HL-60 (cell line): ENCODE results near the gene MAPK1.

Experiments used
- DNase-seq, 2 experiments: peaks; one replicate each; pipeline ENCODE4 v3.0.0-alpha.2; 2010 to 2020; ENCODE audit warnings: low read depth in 1 of 2, low spot score in 1 of 2
- H3K27ac ChIP-seq: fragments of 250-450 bp; sonication (Bioruptor Pico); replicated peaks from 2 replicates; pipeline ENCODE4 v1.5.1; 2020; ENCODE audit warnings: mild to moderate bottlenecking, moderate library complexity
- H3K27me3 ChIP-seq: fragments of 250-450 bp; sonication (Bioruptor Pico); 2 replicates; pipeline ENCODE4 v1.5.1; 2021; ENCODE audit warnings: mild to moderate bottlenecking, moderate library complexity; ENCODE audit not compliant: insufficient read depth, poor library complexity, severe bottlenecking
- H3K4me3 ChIP-seq: replicated peaks from 2 replicates; pipeline ENCODE4 v1.5.1; 2011; ENCODE audit warnings: mild to moderate bottlenecking, control low read depth, low read length; ENCODE audit not compliant: insufficient read depth
- CTCF ChIP-seq: IDR thresholded peaks from one replicate; pipeline ENCODE4 v1.5.1; 2011; ENCODE audit warnings: low read length, control low read depth, inconsistent platforms; ENCODE audit not compliant: insufficient read depth
- GABPA ChIP-seq: IDR thresholded peaks from 2 replicates; pipeline ENCODE4 v1.6.1; 2012; ENCODE audit warnings: low read depth
- POLR2AphosphoS5 ChIP-seq: IDR thresholded peaks from 2 replicates; pipeline ENCODE4 v1.6.1; 2012; ENCODE audit warnings: low read depth
- REST ChIP-seq: IDR thresholded peaks from 2 replicates; pipeline ENCODE4 v1.6.1; 2012; ENCODE audit warnings: low read depth; ENCODE audit not compliant: insufficient replicate concordance
- SPI1 ChIP-seq: IDR thresholded peaks from 2 replicates; pipeline ENCODE4 v1.6.1; 2012; ENCODE audit warnings: low read depth, mild to moderate bottlenecking, borderline replicate concordance

Gene MAPK1

GRCh38 chr22:21824445-21824912, 43.0 kb downstream of the MAPK1 start:
- TF ChIP-seq POLR2AphosphoS5 (no peak), CTCF (no peak), REST (no peak), SPI1 (no peak), GABPA (no peak)
- Histone ChIP-seq H3K4me3 (no peak overlapping the region), H3K27ac (no peak overlapping the region), H3K27me3 (no peaks in the 10 kb centered on the region)
- DNase-seq, result no peak

GRCh38 chr22:21823740-21824444, 43.6 kb downstream of the MAPK1 start:
- TF ChIP-seq CTCF (no peak), REST (no peak), GABPA (no peak), POLR2AphosphoS5 (no peak), SPI1 (no peak)
- H3K27ac ChIP-seq, result no peak overlapping the region
- no peak overlapping the region for H3K4me3 ChIP-seq
- no peak for DNase-seq
- H3K27me3 ChIP-seq, result no peaks in the 10 kb centered on the region

GRCh38 chr22:21819183-21819770, 48.2 kb downstream of the MAPK1 start:
- TF ChIP-seq GABPA (no peak), SPI1 (no peak), REST (no peak), CTCF (no peak), POLR2AphosphoS5 (no peak)
- Histone ChIP-seq H3K27me3 (no peaks in the 10 kb centered on the region), H3K4me3 (no peak overlapping the region), H3K27ac (peak overlapping the region; percentile 93)
- DNase-seq, result no peak
